H1 (cell line): ENCODE results near the gene GALNT2. TPM values are rescaled to one million over a fixed set of nuclear protein-coding genes. Genes with fewer than 3 reads are reported as not detected.

Experiments used
- CTCF ChIA-PET: fragments of 300-600 bp; sonication (Branson Sonifier 250); formaldehyde crosslinking; loops from one replicate; lab custom pipeline; 2021; ENCODE audit not compliant: partially characterized antibody; lab: Charles Lee
- POLR2A ChIA-PET: fragments of 300-600 bp; sonication (Branson Sonifier 250); formaldehyde crosslinking; loops from one replicate; lab custom pipeline; 2021; ENCODE audit warnings: inconsistent platforms; ENCODE audit not compliant: partially characterized antibody; lab: Charles Lee
- DNase-seq, 2 experiments: peaks; one replicate each; pipeline versions ENCODE4 v3.0.0 to v3.0.0-alpha.2; 2010 to 2022; ENCODE audit warnings: low spot score in 2 of 2, low read depth in 1 of 2, mixed read lengths in 1 of 2
- FAIRE-seq: peaks from 2 replicates; lab custom pipeline; 2011; peaks lifted over from hg19 to GRCh38; lab: Jason Lieb, UNC
- H2AFZ ChIP-seq: 2 replicates; pipeline ENCODE4 v1.8.1; 2012; ENCODE audit warnings: low read length, inconsistent platforms
- H2AK5ac ChIP-seq: 2 replicates; pipeline ENCODE4 v1.6.1; 2013; ENCODE audit warnings: low read depth, low read length
- H2BK120ac ChIP-seq: replicated peaks from 2 replicates; pipeline ENCODE3; 2013; ENCODE audit warnings: low read depth, low read length, inconsistent platforms
- H2BK12ac ChIP-seq: 2 replicates; pipeline ENCODE4 v1.6.1; 2013; ENCODE audit warnings: low read depth, low read length
- H2BK15ac ChIP-seq: 2 replicates; pipeline ENCODE4 v1.6.1; 2013; ENCODE audit warnings: low read length
- H2BK20ac ChIP-seq: 2 replicates; pipeline ENCODE4 v1.6.1; 2013; ENCODE audit warnings: low read length
- H2BK5ac ChIP-seq: 2 replicates; pipeline ENCODE4 v1.6.1; 2013; ENCODE audit warnings: low read depth, low read length
- H3K14ac ChIP-seq: 2 replicates; pipeline ENCODE4 v1.6.1; 2013; ENCODE audit warnings: inconsistent platforms; ENCODE audit not compliant: insufficient read length
- H3K18ac ChIP-seq: 2 replicates; pipeline ENCODE4 v1.6.1; 2013; ENCODE audit warnings: low read length; ENCODE audit errors: extremely low read depth
- H3K23ac ChIP-seq: 2 replicates; pipeline ENCODE4 v1.6.1; 2013; ENCODE audit warnings: inconsistent platforms; ENCODE audit not compliant: insufficient read length
- H3K23me2 ChIP-seq: 2 replicates; pipeline ENCODE4 v1.6.1; 2013; ENCODE audit warnings: low read depth, low read length
- H3K27ac ChIP-seq: 2 replicates; pipeline ENCODE4 v1.6.1; 2011; ENCODE audit warnings: low read depth, low read length, inconsistent platforms
- H3K27me3 ChIP-seq, 4 experiments: replicated peaks in 1 of 4; 1 replicate in 1 of 4; 2 replicates in 3 of 4; pipeline versions ENCODE4 v1.6.1 to v1.8.1; 2011 to 2013; ENCODE audit warnings: low read length in 3 of 4, mild to moderate bottlenecking in 3 of 4, inconsistent platforms in 2 of 4, mixed read lengths in 2 of 4, moderate library complexity in 1 of 4; ENCODE audit not compliant: control insufficient read depth in 3 of 4, insufficient read depth in 3 of 4; ENCODE audit errors: extremely low read depth in 1 of 4
- H3K36me3 ChIP-seq, 4 experiments: 2 replicates each; pipeline versions ENCODE4 v1.6.1 to v1.8.1; 2011 to 2013; ENCODE audit warnings: mild to moderate bottlenecking in 4 of 4, low read length in 3 of 4, moderate library complexity in 2 of 4, control low read depth in 1 of 4, inconsistent platforms in 1 of 4; ENCODE audit not compliant: insufficient read depth in 4 of 4, control insufficient read depth in 2 of 4
- H3K4ac ChIP-seq: replicated peaks from 2 replicates; pipeline ENCODE3; 2013; ENCODE audit warnings: low read length, low read depth, mixed read lengths, inconsistent platforms; ENCODE audit not compliant: insufficient read length
- H3K4me1 ChIP-seq, 4 experiments: replicated peaks in 1 of 4; 1 replicate in 1 of 4; 2 replicates in 3 of 4; pipeline versions ENCODE4 v1.6.1 to v1.8.1; 2011 to 2013; ENCODE audit warnings: low read length in 3 of 4, inconsistent platforms in 2 of 4, mixed read lengths in 1 of 4; ENCODE audit not compliant: insufficient read depth in 4 of 4, control insufficient read depth in 3 of 4
- H3K4me2 ChIP-seq, 2 experiments: 2 replicates each; pipeline versions ENCODE4 v1.6.1 to v1.8.1; 2011 to 2013; ENCODE audit warnings: low read depth in 2 of 2, low read length in 2 of 2, control low read depth in 1 of 2, inconsistent platforms in 1 of 2, mild to moderate bottlenecking in 1 of 2; ENCODE audit not compliant: insufficient read depth in 1 of 2
- H3K4me3 ChIP-seq, 4 experiments: fragments of 200-600, 300-600 bp in 1 of 4; sonication (generic), shearing (Covaris generic), sonication (Bioruptor Twin) in 1 of 4; 2 replicates each; pipeline versions ENCODE4 v1.5.1 to v1.8.1; 2011 to 2016; ENCODE audit warnings: low read length in 4 of 4, low read depth in 3 of 4, control low read depth in 2 of 4, inconsistent platforms in 2 of 4, mild to moderate bottlenecking in 2 of 4, mixed read lengths in 1 of 4, moderate library complexity in 1 of 4; ENCODE audit not compliant: insufficient read depth in 2 of 4; ENCODE audit errors: extremely low read depth in 1 of 4
- H3K56ac ChIP-seq: replicated peaks from 2 replicates; pipeline ENCODE3; 2013; ENCODE audit warnings: low read depth, mild to moderate bottlenecking, mixed read lengths, low read length, inconsistent platforms; ENCODE audit not compliant: insufficient read length
- H3K79me1 ChIP-seq: 2 replicates; pipeline ENCODE4 v1.6.1; 2013; ENCODE audit warnings: low read depth, low read length, control low read depth
- H3K79me2 ChIP-seq, 2 experiments: 2 replicates each; pipeline versions ENCODE4 v1.6.1 to v1.8.1; 2012 to 2013; ENCODE audit warnings: low read length in 2 of 2, mild to moderate bottlenecking in 2 of 2, inconsistent platforms in 1 of 2; ENCODE audit not compliant: insufficient read depth in 2 of 2, control insufficient read depth in 1 of 2
- H3K9ac ChIP-seq, 4 experiments: replicated peaks in 1 of 4; 1 replicate in 1 of 4; 2 replicates in 3 of 4; pipeline versions ENCODE4 v1.6.1 to v1.8.1; 2011 to 2013; ENCODE audit warnings: low read depth in 3 of 4, low read length in 3 of 4, control low read depth in 2 of 4, mild to moderate bottlenecking in 2 of 4, moderate library complexity in 2 of 4, inconsistent platforms in 1 of 4; ENCODE audit errors: extremely low read depth in 1 of 4
- H3K9me3 ChIP-seq, 2 experiments: 2 replicates each; pipeline versions ENCODE4 v1.6.1 to v1.8.1; 2012 to 2013; ENCODE audit warnings: mild to moderate bottlenecking in 2 of 2, moderate library complexity in 2 of 2, control low read depth in 1 of 2, inconsistent platforms in 1 of 2, low read depth in 1 of 2, low read length in 1 of 2, mixed read lengths in 1 of 2; ENCODE audit not compliant: insufficient read depth in 2 of 2
- H4K20me1 ChIP-seq, 2 experiments: replicated peaks in 1 of 2; 2 replicates each; pipeline versions ENCODE3 to v1.8.1; 2011 to 2013; ENCODE audit warnings: inconsistent platforms in 2 of 2, low read length in 2 of 2, mild to moderate bottlenecking in 1 of 2; ENCODE audit not compliant: insufficient read depth in 2 of 2, control insufficient read depth in 1 of 2
- H4K5ac ChIP-seq: 2 replicates; pipeline ENCODE4 v1.6.1; 2013; ENCODE audit warnings: low read length, low read depth, mixed read lengths, inconsistent platforms; ENCODE audit not compliant: insufficient read length
- H4K8ac ChIP-seq: 2 replicates; pipeline ENCODE4 v1.8.0; 2013; ENCODE audit warnings: mild to moderate bottlenecking, moderate library complexity, low read length, inconsistent platforms; ENCODE audit not compliant: insufficient read depth; ENCODE audit errors: extremely low read depth
- H4K91ac ChIP-seq: replicated peaks from 2 replicates; pipeline ENCODE3; 2013; ENCODE audit warnings: low read length, mixed read lengths, inconsistent platforms; ENCODE audit not compliant: insufficient read length
- CEBPB ChIP-seq: IDR thresholded peaks from 2 replicates; pipeline ENCODE4 v1.6.1; 2012; ENCODE audit warnings: low read depth, low read length
- KDM1A ChIP-seq: fragments of 200-600, 300-600 bp; sonication (generic); IDR thresholded peaks from 2 replicates; pipeline ENCODE4 v1.7.1; 2016; ENCODE audit warnings: mild to moderate bottlenecking, low read length, borderline replicate concordance
- WGBS, 2 experiments: shearing (Covaris generic) in 1 of 2; methylation state at CpG; one replicate each; pipeline versions ENCODE4 v1.1.6 to v1.1.7; 2013 to 2015; ENCODE audit warnings: low lambda C conversion rate in 2 of 2, mixed read lengths in 2 of 2, inconsistent platforms in 1 of 2, low coverage in 1 of 2, missing lambda C conversion rate in 1 of 2; ENCODE audit not compliant: insufficient replicate concordance in 2 of 2, insufficient coverage in 1 of 2, insufficient read length in 1 of 2; ENCODE audit errors: extremely low coverage in 1 of 2, missing lambda C conversion rate in 1 of 2; 5-methylcytosine and 5-hydroxymethylcytosine counted together
- polyA plus RNA-seq, 7 experiments: library from polyadenylated mRNA; depleted of rRNA in 3 of 7; stranded (reverse) in 5 of 7; unstranded in 2 of 7; fragments of >200 nt in 5 of 7; fragments of 200-250 nt in 2 of 7; gene quantifications; 1 replicate in 5 of 7; 2 replicates in 1 of 7; 4 replicates in 1 of 7; pipeline versions ENCODE4 v1.2.1 to v1.2.3, GENCODE V29; 2011 to 2013; ENCODE audit warnings: missing spikeins in 2 of 7, mixed read lengths in 2 of 7
- total RNA-seq: library from RNA; stranded (reverse); fragmentation: NEBNext Ultra II Directional; extraction: Animal tissue kit (Norgen Biotek cat#: 25700); gene quantifications from 2 replicates; pipeline ENCODE4 v1.2.1, GENCODE V29; 2021

GALNT2 gene
- total and polyA plus RNA-seq, 2 of the 8 experiments (the other 6 are each of a cell fraction or from before 2014, with no cell fraction given), result 34.5 to 75.3 TPM

DNA sequence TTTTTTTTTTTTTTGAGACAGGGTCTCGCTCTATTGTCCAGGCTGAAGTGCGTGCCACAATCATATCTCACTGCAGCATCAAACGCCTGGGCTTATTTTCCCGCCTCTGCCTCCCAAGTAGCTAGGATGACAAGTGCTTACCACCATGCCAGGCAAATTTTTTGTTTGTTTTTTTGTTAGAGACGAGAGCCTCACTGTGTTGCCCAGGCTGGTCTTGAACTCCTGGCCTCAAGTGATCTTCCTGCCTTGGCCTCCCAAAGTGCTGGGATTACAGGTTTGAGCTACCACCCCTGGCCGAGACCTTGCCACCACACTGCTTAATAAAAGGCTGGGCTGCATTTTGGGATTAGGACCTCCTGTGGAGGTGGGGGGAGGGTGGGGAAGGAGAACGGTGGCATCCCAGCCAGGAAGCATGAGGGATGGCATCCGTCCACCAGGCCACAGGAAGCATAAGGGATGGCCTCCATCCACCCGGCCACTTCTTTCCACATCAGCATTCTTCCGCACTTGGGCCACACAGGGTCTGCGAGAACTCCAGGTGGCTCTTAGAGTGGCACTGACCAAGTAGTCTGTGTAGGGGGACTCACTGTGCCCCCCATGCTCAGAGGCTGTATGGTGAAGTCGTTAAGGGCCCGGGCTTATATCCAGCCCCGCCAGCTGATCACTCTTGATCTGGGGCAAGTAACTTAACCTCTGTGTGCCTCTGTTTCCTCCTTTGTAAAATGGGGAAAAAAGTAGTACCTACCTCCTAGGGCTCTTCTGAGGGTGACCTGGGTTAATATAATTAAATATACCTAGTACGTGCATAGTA lies 75.0 kb downstream of the GALNT2 start:
- H2AK5ac ChIP-seq, result no peak overlapping the region
- no peak overlapping the region for H4K91ac ChIP-seq
- H2BK120ac ChIP-seq, result no peak overlapping the region
- H3K27me3 ChIP-seq, result no peaks in the 10 kb centered on the region
- no peak for FAIRE-seq
- TF ChIP-seq CEBPB (no peak), KDM1A (peak; percentile 77; the same call in 1 of the 2 replicates)
- no peak overlapping the region for H2AFZ ChIP-seq
- ChIA-PET CTCF (interaction anchor here (1.2 to 1.4 kb wide), 2 partner anchors 21 to 24 kb away, joined by 6 to 7 read pairs; no protein-coding TSS in a partner anchor), POLR2A (interaction anchor here (1.1 kb wide), 1 partner anchor 19 kb away, joined by 3 read pairs; no protein-coding TSS in a partner anchor)
- no peak overlapping the region for H3K14ac ChIP-seq
- H3K23me2 ChIP-seq, result 0 out of 2 replicates have a peak, but pooled peaks cover 2% of the 10 kb centered on the region
- H3K27ac ChIP-seq, result no peak overlapping the region
- no peak overlapping the region for H3K23ac ChIP-seq
- H3K4ac ChIP-seq, result no peak overlapping the region
- no peak overlapping the region for H3K56ac ChIP-seq
- peaks cover 1 to 13% of the 10 kb centered on the region in 2 experiments for H4K20me1 ChIP-seq
- H3K4me2 ChIP-seq, result no peak overlapping the region
- H2BK5ac ChIP-seq, result no peak overlapping the region
- no peak for DNase-seq
- no peaks in the 10 kb centered on the region for H3K36me3 ChIP-seq
- no peak overlapping the region for H3K9ac ChIP-seq
- 83% methylated on average over 13 of the region's 15 CpGs; no CpG with 5 or more reads in 1 of the 2 experiments for WGBS, 2 experiments
- H2BK12ac ChIP-seq, result no peak overlapping the region
- no peak overlapping the region for H2BK15ac ChIP-seq
- H3K79me1 ChIP-seq, result peaks cover 16% of the 10 kb centered on the region
- H3K4me3 ChIP-seq, result no peak overlapping the region
- H3K4me1 ChIP-seq, result peaks cover 0 to 21% (median 13%) of the 10 kb centered on the region in 4 experiments; a peak in 4 of 7 replicates
- no peaks in the 10 kb centered on the region for H3K9me3 ChIP-seq
- H3K79me2 ChIP-seq, result peaks cover 0 to 74% of the 10 kb centered on the region in 2 experiments; a peak in 2 of 4 replicates
- H3K18ac ChIP-seq, result no peak overlapping the region
- no peak overlapping the region for H4K5ac ChIP-seq
- H4K8ac ChIP-seq, result no peak overlapping the region
- H2BK20ac ChIP-seq, result no peak overlapping the region
